ENCODE data around the gene CAPNS2.

DNA sequence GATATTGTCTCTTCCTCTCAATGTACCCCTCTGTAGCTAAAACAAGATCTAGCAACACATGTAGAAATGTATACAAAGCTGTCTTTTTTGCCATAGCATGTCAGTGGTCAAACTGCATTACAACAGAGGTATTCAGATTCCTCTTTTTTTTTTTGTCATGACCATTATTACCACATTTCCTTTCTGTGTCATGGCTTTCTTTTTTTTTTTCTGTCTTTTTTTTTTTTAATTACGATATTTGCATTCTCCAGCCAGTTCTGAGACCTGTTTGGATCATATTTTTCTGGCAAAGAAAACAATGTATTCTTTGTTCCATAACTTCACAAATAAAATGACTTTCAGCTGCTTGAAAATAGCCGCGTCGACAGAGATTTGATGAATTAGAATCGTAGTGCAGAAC, 27.4 kb upstream of the CAPNS2 start:
- no peak for TF ChIP-seq POLR2A (IDR thresholded peaks at IDR 0.05; ENCODE audit: insufficient read depth in 1 of 2, low read depth in 2 of 2, low read length in 2 of 2)
- TF ChIP-seq SP1 (IDR thresholded peaks at IDR 0.05): no peak
- TF ChIP-seq SP1 (CRISPR knock-in tag; IDR thresholded peaks at IDR 0.05): no peak
- no peak for TF ChIP-seq HIC2 (CRISPR knock-in tag; IDR thresholded peaks at IDR 0.05; ENCODE audit: low read depth)
- TF ChIP-seq ZNF317 (CRISPR knock-in tag; IDR thresholded peaks at IDR 0.05): no peak
- TF ChIP-seq GPBP1L1 (CRISPR knock-in tag; IDR thresholded peaks at IDR 0.05): no peak
- TF ChIP-seq ATF1 (CRISPR knock-in tag; IDR thresholded peaks at IDR 0.05): no peak
- TF ChIP-seq, protein P1, sequence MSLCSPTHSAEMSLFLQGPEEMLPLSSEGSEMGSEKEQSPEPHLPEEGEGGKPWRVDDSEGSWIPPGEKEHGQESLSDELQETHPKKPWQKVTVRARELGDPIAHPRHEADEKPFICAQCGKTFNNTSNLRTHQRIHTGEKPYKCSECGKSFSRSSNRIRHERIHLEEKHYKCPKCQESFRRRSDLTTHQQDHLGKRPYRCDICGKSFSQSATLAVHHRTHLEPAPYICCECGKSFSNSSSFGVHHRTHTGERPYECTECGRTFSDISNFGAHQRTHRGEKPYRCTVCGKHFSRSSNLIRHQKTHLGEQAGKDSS (CRISPR knock-in tag; IDR thresholded peaks at IDR 0.05; ENCODE audit: borderline replicate concordance, low read depth): no peak
- TF ChIP-seq, protein P2, sequence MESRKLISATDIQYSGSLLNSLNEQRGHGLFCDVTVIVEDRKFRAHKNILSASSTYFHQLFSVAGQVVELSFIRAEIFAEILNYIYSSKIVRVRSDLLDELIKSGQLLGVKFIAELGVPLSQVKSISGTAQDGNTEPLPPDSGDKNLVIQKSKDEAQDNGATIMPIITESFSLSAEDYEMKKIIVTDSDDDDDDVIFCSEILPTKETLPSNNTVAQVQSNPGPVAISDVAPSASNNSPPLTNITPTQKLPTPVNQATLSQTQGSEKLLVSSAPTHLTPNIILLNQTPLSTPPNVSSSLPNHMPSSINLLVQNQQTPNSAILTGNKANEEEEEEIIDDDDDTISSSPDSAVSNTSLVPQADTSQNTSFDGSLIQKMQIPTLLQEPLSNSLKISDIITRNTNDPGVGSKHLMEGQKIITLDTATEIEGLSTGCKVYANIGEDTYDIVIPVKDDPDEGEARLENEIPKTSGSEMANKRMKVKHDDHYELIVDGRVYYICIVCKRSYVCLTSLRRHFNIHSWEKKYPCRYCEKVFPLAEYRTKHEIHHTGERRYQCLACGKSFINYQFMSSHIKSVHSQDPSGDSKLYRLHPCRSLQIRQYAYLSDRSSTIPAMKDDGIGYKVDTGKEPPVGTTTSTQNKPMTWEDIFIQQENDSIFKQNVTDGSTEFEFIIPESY (CRISPR knock-in tag; IDR thresholded peaks at IDR 0.05): no peak
- TF ChIP-seq ZNF773 (CRISPR knock-in tag; IDR thresholded peaks at IDR 0.05; ENCODE audit: borderline replicate concordance): no peak
- no peak for TF ChIP-seq MAFF (IDR thresholded peaks at IDR 0.05; ENCODE audit: low read depth, low read length)
- TF ChIP-seq ZMYM3 (CRISPR knock-in tag; IDR thresholded peaks at IDR 0.05): no peak
